ENCODE data around the gene CCP110. TPM values are rescaled to one million over a fixed set of nuclear protein-coding genes. Genes with fewer than 3 reads are reported as not detected.
A peak's percentile ranks its signal among the peaks of the same experiment; 100 is the strongest.

The CCP110 gene
- total and polyA plus RNA-seq, 4 donors: 4.4 to 26.2 (median 12.9) TPM

DNA sequence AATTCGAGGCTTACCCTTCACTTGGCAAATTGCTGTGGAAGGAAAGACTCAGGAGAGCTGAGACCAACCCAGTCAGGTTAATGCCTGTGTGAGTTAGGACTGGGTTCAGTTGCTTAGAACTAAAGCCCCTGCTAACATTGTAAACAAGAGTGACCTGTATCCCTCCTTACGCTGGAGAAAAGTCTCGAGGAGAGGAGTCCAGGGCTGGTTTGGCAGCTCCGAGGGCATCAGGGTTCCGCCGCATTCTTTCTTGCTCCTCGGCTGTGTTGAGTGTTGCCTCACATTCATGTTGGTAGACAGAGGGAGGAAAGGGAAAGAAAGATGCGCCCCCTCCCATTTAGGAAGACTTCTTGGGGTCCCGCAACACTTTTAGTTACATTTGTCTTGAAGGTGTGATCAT lies 50.3 kb downstream of the CCP110 start:
- DNase-seq (no peak), ATAC-seq (ENCODE audit: low FRiP score) (no peak)
- H3K36me3 ChIP-seq (ENCODE audit: control insufficient read depth in 1 of 2, insufficient read depth in 2 of 2, low read length in 1 of 2): peaks cover 0 to 21% of the 10 kb centered on the region in 2 donors
- no peak overlapping the region for H3K27ac ChIP-seq (ENCODE audit: low read depth in 1 of 2, low read length in 2 of 2)
- no peaks in the 10 kb centered on the region for H3K27me3 ChIP-seq (ENCODE audit: control insufficient read depth in 1 of 2, insufficient read depth in 2 of 2, low read length in 1 of 2)
- intact Hi-C loops (cut with DNase I): no loop called here
- no peaks in the 10 kb centered on the region for H3K4me1 ChIP-seq (ENCODE audit: control insufficient read depth in 1 of 2, insufficient read depth in 2 of 2, low read length in 2 of 2)
- H3K4me3 ChIP-seq (ENCODE audit: low read length in 2 of 2): no peak overlapping the region
- 94 to 95% methylated on average over 9 of the region's 9 CpGs for WGBS, 2 donors
- no peaks in the 10 kb centered on the region for H3K9me3 ChIP-seq (ENCODE audit: control insufficient read depth, low read length)

DNA sequence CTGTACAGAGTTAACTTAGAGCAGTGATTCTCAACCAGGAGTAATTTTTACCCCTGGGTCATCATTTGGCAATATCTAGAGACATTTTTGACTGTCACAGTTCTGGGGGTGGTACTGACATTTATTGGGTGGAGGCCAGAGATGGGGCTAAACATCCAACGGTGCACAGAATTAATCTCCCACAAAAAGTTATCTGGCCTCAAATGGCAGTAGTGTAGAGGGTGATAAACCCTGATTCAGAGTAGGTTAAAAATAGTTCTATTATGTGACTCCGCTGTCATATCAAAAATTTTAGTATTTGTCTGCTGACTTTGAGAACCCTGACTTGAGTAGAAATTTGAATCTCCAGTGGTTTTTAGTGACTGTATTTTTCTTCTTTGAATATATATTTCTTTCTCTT lies 50.9 kb downstream of the CCP110 start:
- intact Hi-C loops (cut with DNase I): no loop called here
- DNase-seq (no peak), ATAC-seq (ENCODE audit: low FRiP score) (no peak)
- no peaks in the 10 kb centered on the region for H3K27me3 ChIP-seq (ENCODE audit: control insufficient read depth in 1 of 2, insufficient read depth in 2 of 2, low read length in 1 of 2)
- WGBS, 2 donors: 61 to 63% methylated on average over 2 of the region's 2 CpGs
- peaks cover 0 to 18% of the 10 kb centered on the region in 2 donors for H3K36me3 ChIP-seq (ENCODE audit: control insufficient read depth in 1 of 2, insufficient read depth in 2 of 2, low read length in 1 of 2)
- H3K4me1 ChIP-seq (ENCODE audit: control insufficient read depth in 1 of 2, insufficient read depth in 2 of 2, low read length in 2 of 2): no peaks in the 10 kb centered on the region
- no peak overlapping the region for H3K27ac ChIP-seq (ENCODE audit: low read depth in 1 of 2, low read length in 2 of 2)
- H3K9me3 ChIP-seq (ENCODE audit: control insufficient read depth, low read length): no peaks in the 10 kb centered on the region
- no peak overlapping the region for H3K4me3 ChIP-seq (ENCODE audit: low read length in 2 of 2)

DNA sequence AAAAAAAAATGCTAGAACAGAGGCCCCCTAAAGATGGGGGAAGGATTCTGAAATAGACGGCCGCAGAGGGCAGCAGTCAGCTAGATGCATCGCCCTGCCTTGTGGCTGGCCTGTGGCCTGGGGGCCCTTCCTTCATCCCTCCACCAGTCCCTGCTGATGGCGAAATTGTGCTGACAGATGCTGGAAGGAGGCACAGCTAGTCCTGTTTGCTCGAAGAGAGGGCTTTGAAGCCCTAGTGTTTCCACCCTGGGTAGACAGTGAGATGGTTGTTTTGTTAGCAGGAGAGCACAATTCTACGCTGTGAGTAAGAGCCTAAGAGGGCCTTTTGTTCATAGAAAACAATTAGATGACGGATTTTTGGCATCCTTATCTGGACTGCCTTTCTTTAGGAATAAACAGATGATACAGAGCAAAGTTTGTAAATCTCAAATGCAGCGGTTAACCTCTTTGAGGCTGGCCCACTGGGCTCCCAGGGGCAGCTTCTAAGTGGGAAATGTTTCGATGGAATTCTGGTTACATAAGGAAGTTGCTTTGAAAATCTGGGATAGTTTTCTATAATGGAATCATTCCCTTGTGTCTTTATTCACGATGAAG lies 54.7 kb downstream of the CCP110 start:
- intact Hi-C loops (cut with DNase I): no loop called here
- ATAC-seq (ENCODE audit: low FRiP score): peak; percentile 46
- H3K36me3 ChIP-seq (ENCODE audit: control insufficient read depth in 1 of 2, insufficient read depth in 2 of 2, low read length in 1 of 2): peaks cover 4 to 22% of the 10 kb centered on the region in 2 donors
- 86% methylated on average over 10 of the region's 10 CpGs for WGBS, 2 donors
- no peak overlapping the region for H3K4me3 ChIP-seq (ENCODE audit: low read length in 2 of 2)
- H3K4me1 ChIP-seq (ENCODE audit: control insufficient read depth in 1 of 2, insufficient read depth in 2 of 2, low read length in 2 of 2): no peaks in the 10 kb centered on the region
- peaks cover 1% of the 10 kb centered on the region for H3K9me3 ChIP-seq (ENCODE audit: control insufficient read depth, low read length)
- no peak overlapping the region for H3K27ac ChIP-seq (ENCODE audit: low read depth in 1 of 2, low read length in 2 of 2)
- H3K27me3 ChIP-seq (ENCODE audit: control insufficient read depth in 1 of 2, insufficient read depth in 2 of 2, low read length in 1 of 2): no peaks in the 10 kb centered on the region
- no peak for DNase-seq

DNA sequence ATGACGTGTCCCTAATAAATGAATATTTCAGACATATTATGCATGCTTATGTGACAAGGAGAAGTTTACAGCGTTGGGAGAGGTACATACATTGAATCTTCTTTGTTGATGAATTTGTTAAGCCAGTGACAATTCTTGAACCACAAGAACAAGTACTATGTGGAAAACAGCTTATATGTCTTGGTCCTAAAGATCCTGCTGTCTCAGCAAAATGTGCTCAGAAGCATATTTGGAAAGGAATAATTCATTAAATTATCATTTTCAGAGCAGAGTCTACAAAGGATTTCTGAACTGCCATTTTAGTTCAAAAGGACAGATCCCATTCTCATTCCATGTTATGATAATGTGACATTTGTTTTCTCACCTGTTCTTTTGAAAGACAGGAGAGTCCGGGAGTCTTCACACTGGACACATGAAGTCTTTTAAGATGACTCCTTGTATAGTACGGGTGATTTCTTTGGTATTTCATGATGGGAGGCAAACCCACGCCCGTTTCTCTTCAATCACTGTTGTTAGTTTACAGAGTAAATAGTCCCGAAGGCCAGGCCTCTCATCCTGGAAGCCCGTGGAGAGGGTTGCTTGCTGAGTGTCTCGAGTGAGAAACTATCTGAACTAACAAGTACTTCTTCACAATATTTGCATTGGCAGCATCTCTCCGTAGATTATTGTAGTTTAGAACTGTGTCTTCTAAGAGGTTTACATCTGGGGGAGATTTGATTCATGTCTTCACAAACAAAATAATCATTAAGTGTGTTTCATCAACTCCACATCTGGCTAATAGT lies 58.5 kb downstream of the CCP110 start:
- no peak overlapping the region for H3K4me3 ChIP-seq (ENCODE audit: low read length in 2 of 2)
- no peak overlapping the region for H3K27ac ChIP-seq (ENCODE audit: low read depth in 1 of 2, low read length in 2 of 2)
- H3K36me3 ChIP-seq (ENCODE audit: control insufficient read depth in 1 of 2, insufficient read depth in 2 of 2, low read length in 1 of 2): peaks cover 4 to 11% of the 10 kb centered on the region in 2 donors
- ATAC-seq (ENCODE audit: low FRiP score) (no peak), DNase-seq (no peak)
- 48 to 55% methylated on average over 10 of the region's 10 CpGs for WGBS, 2 donors
- peaks cover 1% of the 10 kb centered on the region for H3K9me3 ChIP-seq (ENCODE audit: control insufficient read depth, low read length)
- no peaks in the 10 kb centered on the region for H3K27me3 ChIP-seq (ENCODE audit: control insufficient read depth in 1 of 2, insufficient read depth in 2 of 2, low read length in 1 of 2)
- intact Hi-C loops (cut with DNase I): loop anchor here in 1 of 2 donors (5.0 kb wide), 1 partner anchor 305 kb away; no protein-coding TSS in a partner anchor
- H3K4me1 ChIP-seq (ENCODE audit: control insufficient read depth in 1 of 2, insufficient read depth in 2 of 2, low read length in 2 of 2): no peaks in the 10 kb centered on the region

DNA sequence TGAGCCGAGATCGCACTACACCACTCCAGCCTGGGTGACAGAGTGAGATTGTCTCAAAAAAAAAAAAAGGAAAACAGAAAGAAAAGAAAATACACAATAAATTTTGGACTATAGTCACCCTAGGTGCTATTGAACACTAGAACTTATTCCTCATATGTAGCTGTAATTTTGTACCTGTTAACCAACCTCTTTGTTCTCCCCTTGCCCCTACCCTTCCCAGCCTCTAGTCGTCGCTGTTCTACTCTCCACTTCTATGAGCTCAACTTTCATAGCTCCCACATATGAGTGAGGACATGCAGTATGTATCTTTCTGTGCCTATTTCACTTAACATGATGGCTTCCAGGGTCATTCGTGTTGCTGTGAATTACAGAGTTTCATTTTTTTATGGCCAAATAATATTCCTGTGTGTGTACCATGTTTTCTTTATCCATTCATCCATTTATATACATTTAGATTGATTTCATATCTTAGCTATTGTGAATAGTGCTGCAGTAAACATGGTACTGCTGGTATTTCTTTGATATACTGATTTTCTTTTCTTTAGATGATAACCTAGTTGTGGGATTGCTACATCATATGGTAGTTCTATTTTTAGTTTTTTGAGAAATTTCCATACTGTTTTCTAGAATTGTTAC lies 60.0 kb downstream of the CCP110 start:
- Histone ChIP-seq H3K4me3 (ENCODE audit: low read length in 2 of 2) (no peak overlapping the region), H3K27ac (ENCODE audit: low read depth in 1 of 2, low read length in 2 of 2) (no peak overlapping the region), H3K9me3 (ENCODE audit: control insufficient read depth, low read length) (peaks cover 1% of the 10 kb centered on the region), H3K27me3 (ENCODE audit: control insufficient read depth in 1 of 2, insufficient read depth in 2 of 2, low read length in 1 of 2) (no peaks in the 10 kb centered on the region), H3K36me3 (ENCODE audit: control insufficient read depth in 1 of 2, insufficient read depth in 2 of 2, low read length in 1 of 2) (peaks cover 4 to 9% of the 10 kb centered on the region in 2 donors), H3K4me1 (ENCODE audit: control insufficient read depth in 1 of 2, insufficient read depth in 2 of 2, low read length in 2 of 2) (no peaks in the 10 kb centered on the region)
- DNase-seq (no peak), ATAC-seq (ENCODE audit: low FRiP score) (no peak)
- 48 to 61% methylated on average over 5 of the region's 5 CpGs for WGBS, 2 donors
- intact Hi-C loops (cut with DNase I): loop anchor here in 1 of 2 donors (5.0 kb wide), 1 partner anchor 304 kb away; no protein-coding TSS in a partner anchor

DNA sequence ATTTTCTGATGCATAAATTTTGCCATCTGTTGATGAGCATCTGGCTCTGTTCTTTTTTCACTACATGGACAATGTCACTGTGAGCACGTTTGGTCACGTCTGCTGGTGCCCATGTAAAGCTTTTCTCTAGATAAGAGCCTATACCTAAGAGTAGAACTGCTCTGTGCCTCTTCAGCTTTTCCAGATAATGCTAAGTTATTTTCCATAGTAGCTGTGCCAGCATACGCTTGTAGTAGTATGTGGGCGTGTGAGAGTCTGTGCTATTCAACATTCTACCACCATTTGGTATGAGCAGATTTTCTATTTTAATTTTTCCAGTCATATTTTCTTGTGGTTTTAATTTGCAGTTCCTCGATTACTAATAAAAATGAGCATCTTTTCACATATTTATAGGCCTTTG lies 64.9 kb downstream of the CCP110 start:
- Histone ChIP-seq H3K27ac (ENCODE audit: low read depth in 1 of 2, low read length in 2 of 2) (no peak overlapping the region), H3K9me3 (ENCODE audit: control insufficient read depth, low read length) (no peaks in the 10 kb centered on the region), H3K4me1 (ENCODE audit: control insufficient read depth in 1 of 2, insufficient read depth in 2 of 2, low read length in 2 of 2) (no peaks in the 10 kb centered on the region), H3K36me3 (ENCODE audit: control insufficient read depth in 1 of 2, insufficient read depth in 2 of 2, low read length in 1 of 2) (peaks cover 0 to 2% of the 10 kb centered on the region in 2 donors), H3K4me3 (ENCODE audit: low read length in 2 of 2) (no peak overlapping the region), H3K27me3 (ENCODE audit: control insufficient read depth in 1 of 2, insufficient read depth in 2 of 2, low read length in 1 of 2) (no peaks in the 10 kb centered on the region)
- intact Hi-C loops (cut with DNase I): no loop called here
- DNase-seq (no peak), ATAC-seq (ENCODE audit: low FRiP score) (peak; percentile 50)
- 9 to 10% methylated on average over 5 of the region's 5 CpGs for WGBS, 2 donors

DNA sequence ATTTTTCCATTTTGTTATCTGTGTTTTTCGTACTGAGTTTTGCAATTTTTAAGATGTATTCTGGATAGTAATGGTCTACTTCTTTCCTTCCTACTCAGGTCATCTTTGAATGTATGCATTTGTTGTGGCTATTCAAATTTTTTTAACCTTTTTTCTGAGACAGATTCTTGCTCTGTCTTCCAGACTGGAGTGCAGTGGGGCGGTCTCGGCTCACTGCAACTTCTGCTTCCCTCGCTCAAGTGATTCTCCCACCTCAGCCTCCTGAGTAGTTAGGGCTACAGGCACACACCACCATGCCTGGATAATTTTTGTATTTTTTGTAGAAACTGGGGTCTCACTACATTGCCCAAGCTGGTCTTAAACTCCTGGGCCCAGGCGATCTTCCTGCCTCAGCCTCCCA lies 65.4 kb downstream of the CCP110 start:
- H3K27ac ChIP-seq (ENCODE audit: low read depth in 1 of 2, low read length in 2 of 2): peak overlapping the region in 1 of 2 donors; percentile 30
- intact Hi-C loops (cut with DNase I): no loop called here
- ATAC-seq (ENCODE audit: low FRiP score): no peak

DNA sequence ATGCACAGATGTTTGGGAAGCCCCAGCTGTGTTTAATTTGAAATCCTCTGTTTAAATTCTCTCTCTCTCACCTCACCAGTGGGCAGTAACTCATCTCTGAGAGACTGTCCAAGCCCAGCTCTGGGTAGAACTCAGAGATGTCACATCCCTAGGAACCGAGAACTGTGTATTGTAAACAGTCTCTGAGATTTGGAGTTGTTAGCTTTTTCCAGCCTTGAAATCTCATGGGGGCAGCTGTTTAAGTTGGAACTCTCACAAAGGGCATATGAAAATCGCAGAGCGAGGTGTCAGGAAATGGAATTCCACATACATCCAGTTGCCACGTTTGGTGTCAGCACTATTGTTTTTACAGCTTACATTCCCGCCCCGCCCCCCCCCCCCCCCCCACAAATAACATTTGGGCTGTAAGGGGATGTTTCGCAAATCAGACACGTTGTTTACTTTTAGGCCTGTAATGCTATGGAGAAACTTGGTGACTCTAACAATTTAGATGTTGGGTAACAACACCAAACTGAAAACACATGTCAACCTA lies 66.1 kb downstream of the CCP110 start:
- H3K36me3 ChIP-seq (ENCODE audit: control insufficient read depth in 1 of 2, insufficient read depth in 2 of 2, low read length in 1 of 2): peaks cover 0 to 2% of the 10 kb centered on the region in 2 donors
- no peak overlapping the region for H3K27ac ChIP-seq (ENCODE audit: low read depth in 1 of 2, low read length in 2 of 2)
- H3K27me3 ChIP-seq (ENCODE audit: control insufficient read depth in 1 of 2, insufficient read depth in 2 of 2, low read length in 1 of 2): no peaks in the 10 kb centered on the region
- H3K4me3 ChIP-seq (ENCODE audit: low read length in 2 of 2): no peak overlapping the region
- 17 to 27% methylated on average over 8 of the region's 8 CpGs for WGBS, 2 donors
- ATAC-seq (ENCODE audit: low FRiP score) (no peak), DNase-seq (no peak)
- intact Hi-C loops (cut with DNase I): no loop called here
- no peaks in the 10 kb centered on the region for H3K9me3 ChIP-seq (ENCODE audit: control insufficient read depth, low read length)
- H3K4me1 ChIP-seq (ENCODE audit: control insufficient read depth in 1 of 2, insufficient read depth in 2 of 2, low read length in 2 of 2): no peaks in the 10 kb centered on the region

More for the DNA sequence above, 65.4 kb downstream of the CCP110 start:
- Histone ChIP-seq H3K9me3 (ENCODE audit: control insufficient read depth, low read length) (no peaks in the 10 kb centered on the region), H3K4me1 (ENCODE audit: control insufficient read depth in 1 of 2, insufficient read depth in 2 of 2, low read length in 2 of 2) (no peaks in the 10 kb centered on the region), H3K4me3 (ENCODE audit: low read length in 2 of 2) (no peak overlapping the region), H3K36me3 (ENCODE audit: control insufficient read depth in 1 of 2, insufficient read depth in 2 of 2, low read length in 1 of 2) (peaks cover 0 to 2% of the 10 kb centered on the region in 2 donors), H3K27me3 (ENCODE audit: control insufficient read depth in 1 of 2, insufficient read depth in 2 of 2, low read length in 1 of 2) (no peaks in the 10 kb centered on the region)
- WGBS, 2 donors: 84 to 91% methylated on average over 5 of the region's 5 CpGs
- DNase-seq: no peak

Measured in aorta (tissue), 5 donors.